NCI-H2081 treated with DMSO at 0.1 percent for 48 hours (cell line): ENCODE data around the gene CCDC68.

ENCODE experiments used
- DNase-seq: peaks from one replicate; lab custom pipeline; 2025; lab: John Stamatoyannopoulos, UW

CCDC68 gene

DNA sequence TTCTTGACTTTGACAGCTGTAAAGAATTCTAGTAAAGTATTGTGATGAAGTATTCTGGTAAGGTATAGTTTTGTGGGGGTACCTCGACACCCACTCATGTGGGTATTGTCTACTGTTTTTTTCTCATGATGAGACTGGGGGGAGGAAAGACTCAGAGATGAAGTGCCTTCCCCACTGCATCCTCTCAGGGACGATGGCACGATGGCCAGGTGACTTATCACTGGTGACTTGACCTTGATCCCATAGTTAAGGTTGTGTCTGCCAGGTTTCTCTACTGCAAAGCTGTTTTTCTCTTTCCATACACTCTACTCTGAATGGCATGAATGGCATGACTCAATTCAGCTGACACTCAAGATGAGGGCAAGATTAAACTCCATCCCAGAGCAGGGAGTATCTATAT is 936 bp upstream of the CCDC68 start:
- DNase-seq, result no peak

DNA sequence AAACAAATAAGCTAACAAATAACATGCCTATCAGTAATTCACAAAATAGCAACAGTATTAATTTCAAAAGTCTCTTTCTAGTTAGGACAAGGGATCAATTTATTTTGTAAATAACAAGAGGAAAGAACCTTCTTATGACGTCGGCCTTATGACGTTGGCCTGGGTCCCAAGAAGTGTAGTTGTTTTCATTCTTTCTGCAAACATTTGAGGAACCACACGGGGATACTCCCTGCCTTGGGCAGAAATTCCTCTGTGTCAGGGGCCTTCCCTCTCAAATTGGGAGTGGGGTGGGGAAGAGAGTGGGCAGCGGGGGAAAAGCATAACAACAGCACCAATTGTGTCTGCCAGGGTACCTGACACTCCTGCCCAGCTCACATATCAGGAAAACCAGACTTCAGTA is 1.3 kb downstream of the CCDC68 start:
- DNase-seq, result no peak

DNA sequence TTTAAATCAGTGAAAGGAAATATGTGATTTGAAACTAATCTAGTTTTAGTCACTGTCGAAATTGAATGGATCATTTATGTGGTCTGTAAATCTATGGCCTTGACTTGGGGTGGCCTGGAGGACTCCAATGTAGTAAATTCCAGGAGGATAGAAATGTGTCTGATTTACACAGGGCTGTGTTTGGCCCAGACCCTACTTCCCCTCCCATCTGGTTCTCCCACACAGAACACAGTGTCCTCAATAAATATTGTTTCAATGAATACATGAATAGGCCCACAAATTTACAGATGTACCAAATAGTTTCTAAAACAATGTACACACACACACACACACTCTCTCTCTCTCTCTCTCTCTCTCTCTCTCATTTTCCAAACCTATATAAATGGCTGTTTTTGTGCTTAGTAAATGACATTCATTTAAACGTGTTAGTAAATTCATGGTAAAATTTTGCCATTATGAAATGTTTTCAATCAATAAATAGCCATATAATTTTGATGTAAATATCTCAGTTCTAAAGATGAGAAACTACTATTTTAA is 1.9 kb downstream of the CCDC68 start:
- no peak for DNase-seq

DNA sequence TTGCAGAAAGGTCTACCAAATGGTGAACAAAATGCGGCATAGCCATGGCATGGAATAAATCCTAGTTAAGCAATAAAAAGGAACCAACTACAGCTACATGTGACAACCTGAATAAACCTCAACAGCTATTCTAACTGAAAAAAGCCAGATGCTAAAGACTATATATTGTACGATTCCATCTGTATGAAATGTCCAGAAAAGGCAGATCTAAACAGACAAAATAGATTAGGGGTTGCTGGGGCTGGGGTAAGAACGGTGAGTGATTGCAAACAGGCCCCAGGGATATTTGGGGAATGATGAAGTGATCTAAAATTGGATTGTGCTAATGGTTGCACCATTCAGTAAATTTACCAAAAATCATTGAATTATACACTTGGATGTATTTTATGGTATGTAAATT is 2.8 kb downstream of the CCDC68 start:
- no peak for DNase-seq

DNA sequence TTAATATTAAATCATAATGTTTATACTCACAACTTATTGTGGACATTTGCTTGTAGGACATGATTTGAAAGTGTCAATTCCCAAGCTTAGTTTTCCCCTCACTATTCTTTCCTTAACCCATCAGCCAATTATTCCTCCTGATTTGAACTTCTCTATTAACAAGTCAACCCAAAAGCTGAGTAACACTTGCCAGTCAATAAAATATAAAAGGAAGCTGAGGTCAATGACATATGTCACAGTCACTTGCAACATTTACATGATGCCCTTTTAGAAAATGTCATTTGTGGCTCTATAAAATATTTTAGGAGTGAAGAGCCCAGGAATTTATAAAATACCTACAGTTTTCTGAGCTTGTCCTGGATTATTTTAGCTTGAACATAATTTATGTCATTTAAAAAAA is 7.2 kb downstream of the CCDC68 start:
- no peak for DNase-seq

DNA sequence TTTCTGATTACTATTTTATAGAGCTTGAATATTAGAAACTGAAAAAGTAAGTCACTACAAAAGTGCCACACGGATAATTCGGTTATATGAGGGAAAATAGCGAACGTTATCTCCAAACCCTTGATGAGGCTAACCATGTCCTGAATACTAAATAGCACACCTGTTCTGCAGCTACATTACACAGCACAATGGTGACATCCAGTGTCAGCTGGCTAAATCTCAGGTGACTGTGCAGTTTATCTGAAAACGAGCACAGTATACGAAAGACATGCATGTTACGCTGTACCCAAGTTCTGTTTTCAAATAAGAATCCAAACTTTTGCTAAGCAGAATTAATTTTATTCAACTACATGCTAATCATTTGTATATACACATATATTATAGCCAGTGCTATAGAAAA is 9.0 kb downstream of the CCDC68 start:
- no peak for DNase-seq

- DNase-seq, result no peak
Observed at GRCh38 chr18:54949588-54949987, 9.7 kb downstream of the CCDC68 start.

GRCh38 chr18:54948350-54948837 is 10.9 kb downstream of the CCDC68 start:
- peak; percentile 6 for DNase-seq

DNA sequence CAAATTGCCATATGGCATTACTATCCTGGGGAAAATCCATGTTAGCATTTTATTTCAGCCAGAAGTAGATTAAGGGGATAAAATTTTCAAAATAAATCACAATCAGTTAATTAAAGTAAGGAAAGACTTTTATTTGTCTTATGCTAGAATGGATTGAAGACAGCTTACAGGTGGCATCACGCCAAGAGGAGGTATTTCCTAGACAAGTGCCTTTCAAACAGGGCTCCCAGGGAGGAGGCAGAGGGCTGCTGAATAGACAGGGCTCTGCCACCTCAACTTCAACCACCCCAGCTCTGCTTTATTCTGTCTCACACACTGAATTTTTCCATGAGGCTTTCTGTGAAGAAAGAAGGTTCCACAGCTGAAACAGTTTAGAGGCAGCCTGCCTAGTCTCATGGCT is 12.2 kb downstream of the CCDC68 start:
- no peak for DNase-seq

GRCh38 chr18:54946149-54946581 is 13.1 kb downstream of the CCDC68 start:
- DNase-seq, result no peak

- no peak for DNase-seq
Observed at GRCh38 chr18:54945576-54946125, 13.6 kb downstream of the CCDC68 start.

DNA sequence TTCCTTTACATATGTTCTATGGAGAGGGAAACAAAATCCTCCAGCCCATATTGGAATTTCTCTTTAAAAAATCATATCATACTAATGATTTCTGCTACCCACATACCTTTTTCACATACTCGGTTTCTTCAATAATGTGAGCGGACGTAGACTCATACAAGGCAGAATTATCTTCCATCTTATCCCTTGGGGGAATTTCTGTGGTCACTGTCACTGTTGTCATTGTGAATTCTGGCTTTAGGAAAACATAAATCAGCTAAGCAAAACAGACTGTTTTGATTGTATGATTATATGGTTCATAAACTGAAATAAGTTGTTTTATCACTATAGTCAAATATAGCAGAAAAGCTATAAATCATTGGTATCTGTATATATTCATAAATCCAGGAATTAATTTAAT is 16.7 kb downstream of the CCDC68 start:
- no peak for DNase-seq

DNA sequence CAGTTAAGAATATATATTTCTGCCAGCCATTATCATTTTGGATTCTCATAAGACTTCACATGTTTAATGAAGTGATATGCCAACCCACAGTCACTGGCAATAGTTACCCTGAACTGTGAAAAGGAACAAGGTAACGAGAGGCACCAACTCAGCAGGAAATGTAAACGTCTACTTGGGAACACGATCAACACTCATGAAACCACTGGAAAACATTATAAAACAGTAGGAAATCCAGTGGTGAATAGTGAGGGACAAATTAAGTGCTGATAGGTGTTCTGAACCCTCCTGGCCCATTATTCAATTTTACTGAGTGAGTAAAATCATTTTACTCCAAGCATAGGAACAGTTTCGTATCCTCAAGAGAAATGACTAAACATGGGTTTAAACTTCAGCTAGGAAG is 17.1 kb downstream of the CCDC68 start:
- DNase-seq, result no peak

DNA sequence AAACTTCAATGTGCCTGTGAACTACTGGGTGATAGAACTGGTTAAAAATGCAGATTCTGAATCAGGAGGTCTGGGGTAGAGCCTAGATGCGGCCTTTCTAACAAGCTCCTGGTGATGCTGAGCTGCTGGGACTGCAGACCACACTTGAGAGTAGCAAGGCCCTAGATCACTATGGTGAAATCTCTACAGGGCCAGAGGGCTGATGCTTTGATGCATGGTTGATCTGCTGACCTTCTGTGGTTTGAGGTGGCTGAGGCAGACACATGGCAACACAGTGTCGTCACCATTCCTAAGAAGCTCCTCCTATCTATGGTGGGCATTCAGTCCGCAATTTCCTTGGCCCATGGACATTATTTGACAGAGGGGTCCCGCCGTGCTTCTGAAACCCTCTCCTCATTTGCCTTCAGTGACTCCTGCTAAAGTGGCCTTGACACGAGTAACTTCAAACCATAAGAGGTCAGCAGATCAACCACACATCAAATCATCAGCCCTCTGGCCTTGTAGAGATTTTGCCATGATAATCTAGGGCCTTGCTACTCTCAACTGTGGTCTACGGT is 19.8 kb downstream of the CCDC68 start:
- DNase-seq, result no peak

DNA sequence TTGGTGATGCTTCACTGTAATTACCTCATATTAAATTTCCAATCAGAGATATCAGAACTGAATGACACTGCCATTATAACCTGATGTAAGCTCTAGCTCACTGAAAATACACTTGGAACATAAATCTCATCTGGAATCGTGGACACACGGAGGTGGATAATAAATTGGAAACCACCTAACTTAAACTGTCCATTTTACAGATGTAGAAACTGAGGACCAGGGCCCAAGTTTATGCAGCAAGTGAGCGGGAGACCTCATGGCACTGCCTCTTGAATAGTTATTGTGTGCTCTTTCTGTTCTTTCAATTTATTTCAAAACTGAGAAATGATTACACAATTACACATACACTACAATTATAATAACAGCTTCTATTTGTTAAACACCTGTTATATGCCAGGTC is 20.8 kb downstream of the CCDC68 start:
- no peak for DNase-seq

DNA sequence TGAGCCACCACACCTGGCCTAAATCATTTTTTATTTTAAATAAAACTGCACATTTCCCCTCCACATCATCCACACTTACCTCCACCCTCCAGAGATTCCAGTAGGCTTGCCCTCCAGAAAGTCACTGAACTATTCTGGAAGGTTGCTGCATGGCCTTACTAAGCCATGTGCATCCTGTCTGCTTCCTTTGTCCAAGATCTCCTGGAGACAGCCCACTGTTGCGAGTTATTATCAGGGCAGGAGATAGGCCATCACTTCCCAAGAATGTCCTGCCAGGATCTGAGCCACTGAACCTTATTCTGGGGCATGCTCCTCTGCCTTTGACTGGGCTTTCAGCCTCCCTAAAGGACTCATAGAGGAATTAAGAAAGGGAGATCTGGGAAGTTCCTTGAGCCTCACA is 26.8 kb downstream of the CCDC68 start:
- DNase-seq, result no peak

- DNase-seq, result no peak
Observed at GRCh38 chr18:54931152-54931551, 28.1 kb downstream of the CCDC68 start.

GRCh38 chr18:54928236-54928635 is 31.0 kb downstream of the CCDC68 start:
- DNase-seq, result no peak

DNA sequence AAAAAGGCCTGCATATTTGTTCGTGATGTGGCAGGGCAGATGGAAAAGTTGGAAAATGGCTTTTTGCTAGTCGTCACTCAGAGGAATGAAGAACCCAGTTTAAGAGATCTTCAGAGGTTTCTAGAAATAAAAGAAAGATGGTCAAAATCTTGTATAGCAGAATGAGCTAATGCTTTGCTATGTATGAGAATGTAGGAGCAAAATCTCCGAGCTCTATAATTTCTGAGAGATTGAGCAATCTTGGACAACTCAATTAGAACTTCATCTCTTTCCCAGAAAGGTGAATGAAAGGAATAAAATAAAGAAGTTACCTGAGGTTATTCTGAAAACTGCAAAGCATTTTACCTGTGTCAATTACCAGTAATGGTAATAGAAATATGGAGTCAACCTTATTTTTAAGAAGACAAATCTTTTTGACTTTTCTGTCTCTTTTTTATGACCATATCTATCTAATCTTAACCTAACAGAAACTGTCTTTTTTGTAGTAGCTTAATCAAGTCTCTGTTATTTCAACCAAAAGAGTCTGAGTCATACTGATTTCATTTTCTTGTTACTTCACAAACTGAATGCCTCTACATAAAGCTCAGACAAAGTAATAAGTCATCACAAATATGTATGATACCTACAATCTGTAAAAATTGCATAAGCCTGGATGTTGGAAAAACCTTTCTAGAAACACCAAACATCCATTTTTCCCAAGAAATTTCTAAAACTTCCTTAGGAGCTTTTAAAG is 32.5 kb downstream of the CCDC68 start:
- no peak for DNase-seq

GRCh38 chr18:54924948-54925347 is 34.3 kb downstream of the CCDC68 start:
- no peak for DNase-seq

DNA sequence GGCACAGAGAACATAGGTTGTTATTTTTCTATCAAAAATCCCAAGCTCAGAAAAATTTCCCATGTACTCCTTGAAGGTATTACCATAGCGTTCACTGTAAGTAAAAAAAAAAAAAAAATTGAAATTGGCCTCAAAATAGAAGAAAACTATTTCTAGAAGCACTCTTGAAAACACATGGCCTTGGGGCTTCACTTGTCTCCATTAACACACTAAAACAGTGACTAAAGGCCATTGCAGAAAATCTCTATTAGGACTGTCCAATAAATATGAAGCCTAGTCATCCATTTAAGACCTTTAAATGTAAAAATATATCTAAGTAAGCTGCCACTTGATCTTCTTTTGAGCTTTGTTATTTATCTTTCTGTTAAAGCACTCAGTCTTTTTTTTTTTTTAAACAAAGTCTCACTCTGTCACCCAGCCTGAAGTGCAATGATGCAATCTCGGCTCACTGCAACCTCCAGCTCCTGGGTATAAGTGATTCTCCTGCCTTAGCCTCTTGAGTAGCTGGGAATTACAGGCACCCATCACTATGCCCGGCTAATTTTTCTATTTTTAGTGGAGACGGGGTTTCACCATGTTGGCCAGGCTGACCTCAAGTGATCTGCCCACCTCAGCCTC is 35.8 kb downstream of the CCDC68 start:
- no peak for DNase-seq

DNA sequence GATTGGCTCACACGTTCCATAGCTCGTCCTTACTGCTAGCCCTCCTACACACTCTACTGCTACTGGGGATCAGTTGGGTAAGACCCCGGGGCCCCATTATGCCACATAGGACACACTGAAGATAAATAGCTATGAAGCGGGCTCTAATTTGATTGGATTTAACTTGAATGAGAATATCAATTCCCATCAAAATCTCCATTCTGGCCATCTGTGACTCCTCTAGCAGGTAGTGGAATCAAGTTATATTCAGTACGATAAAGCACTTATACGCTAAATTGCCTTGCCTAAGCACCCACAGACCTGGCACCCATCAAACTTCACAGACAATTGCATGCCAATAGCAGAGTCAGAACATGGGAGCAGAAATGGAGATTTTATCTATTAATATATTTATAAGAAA is 39.8 kb downstream of the CCDC68 start:
- no peak for DNase-seq

GRCh38 chr18:54918060-54918459 is 41.2 kb downstream of the CCDC68 start:
- DNase-seq, result no peak
